A673 (cell line): ENCODE results near the gene LITAFD.

Experiments used
- CTCF ChIP-seq: fragments of 300-800, 200-600 bp; sonication (generic); conservative IDR thresholded peaks from 2 replicates; pipeline ENCODE4 v1.5.1; 2017; ENCODE audit warnings: low read depth, mild to moderate bottlenecking, antibody characterized with exemption, low read length, moderate library complexity, mixed read lengths
- EZH2 ChIP-seq: fragments of 200-600 bp; sonication (generic); IDR thresholded peaks from 2 replicates; pipeline ENCODE4 v1.6.1; 2017; ENCODE audit warnings: borderline replicate concordance, low read depth, mild to moderate bottlenecking, mixed read lengths, antibody characterized with exemption, low read length; ENCODE audit not compliant: poor library complexity, severe bottlenecking

GRCh38 chr16:8910811-8911210 is 28.7 kb downstream of the LITAFD start:
- TF ChIP-seq CTCF (no peak), EZH2 (no peak)
